Upper lobe of left lung (tissue), 4 donors: Measurements from ENCODE around the gene HP.

ENCODE experiments used
- EP300 ChIP-seq, 4 donors: sonication (generic); formaldehyde crosslinking; IDR thresholded peaks; one replicate each; pipeline ENCODE4 v1.5.1; 2017; ENCODE audit warnings: antibody characterized with exemption in 4 of 4, control low read depth in 2 of 4
- POLR2A ChIP-seq, 4 donors: fragments of 450-650 bp; IDR thresholded peaks; one replicate each; pipeline ENCODE4 v1.5.1; 2016 to 2017; ENCODE audit warnings: antibody characterized with exemption in 4 of 4, mild to moderate bottlenecking in 2 of 4
- POLR2AphosphoS5 ChIP-seq, 2 donors: sonication (generic); formaldehyde crosslinking; IDR thresholded peaks; one replicate each; pipeline ENCODE4 v1.5.1; 2017; ENCODE audit warnings: antibody characterized with exemption in 2 of 2
- TF ChIP-seq, protein P1 (sequence below), 6 experiments: fragments of 450-650 bp in 4 of 6; fragments of 200-600 bp in 2 of 6; sonication (generic) in 2 of 6; IDR thresholded peaks; one replicate each; pipeline ENCODE4 v1.5.1; 2016 to 2019; ENCODE audit warnings: antibody characterized with exemption in 6 of 6

DNA sequence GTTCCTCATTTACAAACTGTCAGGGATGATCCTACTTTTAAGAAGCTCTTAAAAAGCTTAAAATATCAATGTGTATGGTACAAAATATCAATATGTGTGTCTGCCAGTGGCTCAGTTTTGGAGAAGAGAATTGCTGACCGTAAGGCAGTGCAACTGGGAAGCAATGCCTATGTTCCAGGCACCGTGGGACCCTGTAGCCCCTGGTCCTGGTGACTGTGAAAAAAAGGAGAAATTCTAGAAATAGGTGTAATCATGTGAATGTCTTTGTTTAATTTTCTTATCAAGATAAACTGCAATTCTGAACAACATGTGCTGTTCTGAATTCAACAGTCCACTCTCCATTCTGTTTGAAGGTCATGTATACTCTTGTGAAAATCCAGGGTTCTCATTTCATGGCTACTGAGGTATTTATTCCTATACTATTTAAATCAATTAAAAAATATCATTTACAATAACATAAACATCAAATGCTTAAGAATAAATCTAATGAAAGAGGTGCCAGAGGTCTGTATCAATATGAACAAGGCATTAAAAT lies 9.4 kb upstream of the HP start:
- TF ChIP-seq, protein P1, sequence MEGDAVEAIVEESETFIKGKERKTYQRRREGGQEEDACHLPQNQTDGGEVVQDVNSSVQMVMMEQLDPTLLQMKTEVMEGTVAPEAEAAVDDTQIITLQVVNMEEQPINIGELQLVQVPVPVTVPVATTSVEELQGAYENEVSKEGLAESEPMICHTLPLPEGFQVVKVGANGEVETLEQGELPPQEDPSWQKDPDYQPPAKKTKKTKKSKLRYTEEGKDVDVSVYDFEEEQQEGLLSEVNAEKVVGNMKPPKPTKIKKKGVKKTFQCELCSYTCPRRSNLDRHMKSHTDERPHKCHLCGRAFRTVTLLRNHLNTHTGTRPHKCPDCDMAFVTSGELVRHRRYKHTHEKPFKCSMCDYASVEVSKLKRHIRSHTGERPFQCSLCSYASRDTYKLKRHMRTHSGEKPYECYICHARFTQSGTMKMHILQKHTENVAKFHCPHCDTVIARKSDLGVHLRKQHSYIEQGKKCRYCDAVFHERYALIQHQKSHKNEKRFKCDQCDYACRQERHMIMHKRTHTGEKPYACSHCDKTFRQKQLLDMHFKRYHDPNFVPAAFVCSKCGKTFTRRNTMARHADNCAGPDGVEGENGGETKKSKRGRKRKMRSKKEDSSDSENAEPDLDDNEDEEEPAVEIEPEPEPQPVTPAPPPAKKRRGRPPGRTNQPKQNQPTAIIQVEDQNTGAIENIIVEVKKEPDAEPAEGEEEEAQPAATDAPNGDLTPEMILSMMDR (IDR thresholded peaks at IDR 0.05), result no peak
- TF ChIP-seq POLR2A (IDR thresholded peaks at IDR 0.05) (no peak), POLR2AphosphoS5 (IDR thresholded peaks at IDR 0.05) (no peak), EP300 (IDR thresholded peaks at IDR 0.05) (no peak)
